ENCODE results near the gene NXPH1. TPM values are rescaled to one million over a fixed set of nuclear protein-coding genes. Genes with fewer than 3 reads are reported as not detected.

The NXPH1 gene
- total RNA-seq, 1 experiment from 2014 or later, result 0.59 TPM

GRCh38 chr7:8387551-8388256 lies 45.7 kb upstream of the NXPH1 start (continued):
- TF ChIP-seq USF1 (CRISPR knock-in tag; IDR thresholded peaks at IDR 0.05) (no peak), ETV6 (CRISPR knock-in tag; IDR thresholded peaks at IDR 0.05) (no peak), ZNF671 (CRISPR knock-in tag; IDR thresholded peaks at IDR 0.05) (no peak), ZBTB21 (CRISPR knock-in tag; IDR thresholded peaks at IDR 0.05; ENCODE audit: borderline replicate concordance) (no peak), CTCF (IDR thresholded peaks at IDR 0.05) (no peak), ZNF232 (CRISPR knock-in tag; IDR thresholded peaks at IDR 0.05) (no peak)

GRCh38 chr7:8388257-8388625 lies 45.2 kb upstream of the NXPH1 start:
- ChIA-PET POLR2A (no interaction called here), CTCF (no interaction called here)
- no peak for ATAC-seq
- Mint-ChIP-seq H3K4me3 (no peak overlapping the region), H3K27ac (no peak overlapping the region), H3K9me3 (no peaks in the 10 kb centered on the region; the same call in 1 of the 2 replicates), H3K36me3 (no peaks in the 10 kb centered on the region), H3K27me3 (ENCODE audit: low read depth) (no peaks in the 10 kb centered on the region), H3K4me1 (peaks cover 32% of the 10 kb centered on the region)
- TF ChIP-seq ZNF121 (CRISPR knock-in tag; IDR thresholded peaks at IDR 0.05) (no peak), STAT6 (CRISPR knock-in tag; conservative IDR thresholded peaks at IDR 0.05; ENCODE audit: low read depth) (no peak)
- no peak for DNase-seq (ENCODE audit: low spot score)

GRCh38 chr7:8389593-8390261 lies 43.7 kb upstream of the NXPH1 start:
- Mint-ChIP-seq H3K4me3 (peak overlapping the region; percentile 71), H3K27me3 (ENCODE audit: low read depth) (no peaks in the 10 kb centered on the region), H3K27ac (peak overlapping the region; percentile 92), H3K9me3 (no peaks in the 10 kb centered on the region; the same call in 1 of the 2 replicates), H3K4me1 (peaks cover 32% of the 10 kb centered on the region), H3K36me3 (no peaks in the 10 kb centered on the region)
- ChIA-PET CTCF (interaction anchor here (0.9 to 1.2 kb wide), 2 partner anchors 10 to 29 kb away, joined by 3 read pairs; no protein-coding TSS in a partner anchor), POLR2A (no interaction called here)
- peak; percentile 87 for DNase-seq (ENCODE audit: low spot score)
- TF ChIP-seq SMAD4 (CRISPR knock-in tag; IDR thresholded peaks at IDR 0.05) (no peak), NFYB (CRISPR knock-in tag; conservative IDR thresholded peaks at IDR 0.05; ENCODE audit: low read depth) (peak; percentile 63), ZNF232 (CRISPR knock-in tag; IDR thresholded peaks at IDR 0.05) (no peak), SP1 (CRISPR knock-in tag; conservative IDR thresholded peaks at IDR 0.05) (peak; percentile 64)
- ATAC-seq, result peak; percentile 100

- Mint-ChIP-seq H3K9me3 (no peaks in the 10 kb centered on the region; the same call in 1 of the 2 replicates), H3K27me3 (ENCODE audit: low read depth) (no peaks in the 10 kb centered on the region), H3K36me3 (no peaks in the 10 kb centered on the region), H3K4me1 (peaks cover 32% of the 10 kb centered on the region), H3K27ac (peak overlapping the region; percentile 92), H3K4me3 (peak overlapping the region; percentile 71)
- ChIA-PET CTCF (interaction anchor here (0.9 to 1.2 kb wide), 2 partner anchors 10 to 29 kb away, joined by 3 read pairs; no protein-coding TSS in a partner anchor), POLR2A (no interaction called here)
- DNase-seq (ENCODE audit: low spot score) (no peak), ATAC-seq (peak; percentile 21)
- no peak for TF ChIP-seq E2F4 (CRISPR knock-in tag; IDR thresholded peaks at IDR 0.05; ENCODE audit: borderline replicate concordance, low read depth)
- no peak for TF ChIP-seq E2F5 (CRISPR knock-in tag; IDR thresholded peaks at IDR 0.05)
- no peak for TF ChIP-seq TP53 (CRISPR knock-in tag; IDR thresholded peaks at IDR 0.05)
- TF ChIP-seq JUN (CRISPR knock-in tag; IDR thresholded peaks at IDR 0.05), result no peak
- peak; percentile 55; the same call in 1 of the 2 replicates for TF ChIP-seq FOXK1 (CRISPR knock-in tag; IDR thresholded peaks at IDR 0.05)
- TF ChIP-seq CTCF (IDR thresholded peaks at IDR 0.05), result no peak
Observed at GRCh38 chr7:8390262-8390626, 43.2 kb upstream of the NXPH1 start.

All from WTC11 (cell line).